ENCODE measurements around the gene CBX4. TPM values are rescaled to one million over a fixed set of nuclear protein-coding genes. Genes with fewer than 3 reads are reported as not detected.
A peak's percentile ranks its signal among the peaks of the same experiment; 100 is the strongest.

CBX4 gene
- total RNA-seq, 1 experiment from 2014 or later = 53.5 TPM

- H3K27ac ChIP-seq (ENCODE audit: low read length) = no peak overlapping the region
- TF ChIP-seq EZH2phosphoT487 (IDR thresholded peaks at IDR 0.05; ENCODE audit: borderline replicate concordance, low read length) (peak; percentile 66; the same call in 1 of the 2 replicates), CTCF (conservative IDR thresholded peaks at IDR 0.05; ENCODE audit: low read depth, low read length) (no peak), EZH2 (IDR thresholded peaks at IDR 0.05; ENCODE audit: low read length, unreplicated experiment) (peak; percentile 98)
- ChIA-PET CTCF (no interaction called here), POLR2A (ENCODE audit: unreplicated experiment) (no interaction called here)
- no TSS peak for BruUV-seq (replicated peaks)
- DNase-seq = no peak
- H3K79me2 ChIP-seq (ENCODE audit: low read length) = peaks cover 21% of the 10 kb centered on the region
- H3K4me1 ChIP-seq (ENCODE audit: insufficient read depth, low read length) = peaks cover 44% of the 10 kb centered on the region
- intact Hi-C loops (cut with micrococcal nuclease) = loop anchor here (2.0 to 5.0 kb wide), 2 partner anchors 44 to 77 kb away; partner anchors contain the start of gene CBX8
- no peak overlapping the region for H2AFZ ChIP-seq (ENCODE audit: low read length)
- H3K9ac ChIP-seq (ENCODE audit: low read length) = no peak overlapping the region
- no peaks in the 10 kb centered on the region for H3K9me2 ChIP-seq (replicated peaks; ENCODE audit: low read length)
- no peaks in the 10 kb centered on the region for H3K36me3 ChIP-seq (ENCODE audit: low read depth, low read length)
- H3K27me3 ChIP-seq (ENCODE audit: low read length) = peaks cover 39% of the 10 kb centered on the region
- H3K4me3 ChIP-seq (ENCODE audit: low read length) = no peak overlapping the region
- H3K9me3 ChIP-seq (ENCODE audit: low read length) = no peaks in the 10 kb centered on the region
- H4K20me1 ChIP-seq (ENCODE audit: low read length) = peaks cover 18% of the 10 kb centered on the region; the same call in 1 of the 2 replicates
- H3K4me2 ChIP-seq (ENCODE audit: low read length) = peak overlapping the region; percentile 37
- ATAC-seq = no peak
- H3F3A ChIP-seq (ENCODE audit: low read length, unreplicated experiment) = no peaks in the 10 kb centered on the region
These were observed 2.3 kb upstream of the CBX4 start for GRCh38 chr17:79841369-79842135.

GRCh38 chr17:79840989-79841286 is 1.7 kb upstream of the CBX4 start:
- H3K36me3 ChIP-seq (ENCODE audit: low read depth, low read length) = no peaks in the 10 kb centered on the region; the same call in 1 of the 2 replicates
- H3K9ac ChIP-seq (ENCODE audit: low read length) = no peak overlapping the region
- H3K27me3 ChIP-seq (ENCODE audit: low read length) = peaks cover 39% of the 10 kb centered on the region
- ChIA-PET CTCF (no interaction called here), POLR2A (ENCODE audit: unreplicated experiment) (no interaction called here)
- peaks cover 27% of the 10 kb centered on the region for H3K79me2 ChIP-seq (ENCODE audit: low read length)
- H3K4me3 ChIP-seq (ENCODE audit: low read length) = no peak overlapping the region
- H3K4me2 ChIP-seq (ENCODE audit: low read length) = no peak overlapping the region
- H3K4me1 ChIP-seq (ENCODE audit: insufficient read depth, low read length) = peaks cover 47% of the 10 kb centered on the region
- no peaks in the 10 kb centered on the region for H3F3A ChIP-seq (ENCODE audit: low read length, unreplicated experiment)
- H4K20me1 ChIP-seq (ENCODE audit: low read length) = peaks cover 23% of the 10 kb centered on the region
- H3K27ac ChIP-seq (ENCODE audit: low read length) = no peak overlapping the region
- no peaks in the 10 kb centered on the region for H3K9me2 ChIP-seq (replicated peaks; ENCODE audit: low read length)
- no peak overlapping the region for H2AFZ ChIP-seq (ENCODE audit: low read length)
- no TSS peak for BruUV-seq (replicated peaks)
- intact Hi-C loops (cut with micrococcal nuclease) = loop anchor here (5.0 kb wide), 1 partner anchor 44 kb away; the partner anchor contains the start of gene CBX8
- no peak for ATAC-seq
- TF ChIP-seq EZH2 (IDR thresholded peaks at IDR 0.05; ENCODE audit: low read length, unreplicated experiment) = no peak
- TF ChIP-seq EZH2phosphoT487 (IDR thresholded peaks at IDR 0.05; ENCODE audit: borderline replicate concordance, low read length) = no peak
- no peak for TF ChIP-seq CTCF (conservative IDR thresholded peaks at IDR 0.05; ENCODE audit: low read depth, low read length)
- no peaks in the 10 kb centered on the region for H3K9me3 ChIP-seq (ENCODE audit: low read length)
- no peak for DNase-seq

Measured in PC-3 (cell line).